Left cardiac atrium (tissue), 4 donors: ENCODE measurements around the gene AXIN2. TPM values are rescaled to one million over a fixed set of nuclear protein-coding genes. Genes with fewer than 3 reads are reported as not detected.

Source experiments
- ATAC-seq, 2 donors: fragments of 200-7000 bp; cut with Tn5 transposase; one replicate each; pipeline ENCODE4 v1.9.1; 2020; ENCODE audit warnings: mild to moderate bottlenecking in 2 of 2, moderate library complexity in 2 of 2
- DNase-seq: peaks from one replicate; pipeline ENCODE4 v3.0.0-alpha.2; 2020
- intact Hi-C, 2 donors: fragments of 100-400 bp; cut with DNase I; formaldehyde crosslinking; loops; one replicate each; pipeline versions ENCODE4 v1.14.1 to v1.15.1; 2022 to 2023
- long read RNA-seq: library from polyadenylated mRNA; unstranded; transcript quantifications from one replicate; pipeline ENCODE4 v2.0.0, GENCODE V29; 2021
- total RNA-seq, 2 donors: library from RNA; stranded (reverse); fragmentation: NEBNext Ultra II Directional; extraction: Animal tissue kit (Norgen Biotek cat#: 25700); gene quantifications; one replicate each; pipeline ENCODE4 v1.2.1, GENCODE V29; 2021
- donor health status: DM: no; HTN: yes; CAD: no.
- donor health status: DM: no; HTN: yes; CAD: no; lungs with severe emphysema.
- donor health status: DM: yes; HTN: yes; CAD: no.
- donor health status: Dilated cardiomyopathy.

Gene AXIN2, protein sequence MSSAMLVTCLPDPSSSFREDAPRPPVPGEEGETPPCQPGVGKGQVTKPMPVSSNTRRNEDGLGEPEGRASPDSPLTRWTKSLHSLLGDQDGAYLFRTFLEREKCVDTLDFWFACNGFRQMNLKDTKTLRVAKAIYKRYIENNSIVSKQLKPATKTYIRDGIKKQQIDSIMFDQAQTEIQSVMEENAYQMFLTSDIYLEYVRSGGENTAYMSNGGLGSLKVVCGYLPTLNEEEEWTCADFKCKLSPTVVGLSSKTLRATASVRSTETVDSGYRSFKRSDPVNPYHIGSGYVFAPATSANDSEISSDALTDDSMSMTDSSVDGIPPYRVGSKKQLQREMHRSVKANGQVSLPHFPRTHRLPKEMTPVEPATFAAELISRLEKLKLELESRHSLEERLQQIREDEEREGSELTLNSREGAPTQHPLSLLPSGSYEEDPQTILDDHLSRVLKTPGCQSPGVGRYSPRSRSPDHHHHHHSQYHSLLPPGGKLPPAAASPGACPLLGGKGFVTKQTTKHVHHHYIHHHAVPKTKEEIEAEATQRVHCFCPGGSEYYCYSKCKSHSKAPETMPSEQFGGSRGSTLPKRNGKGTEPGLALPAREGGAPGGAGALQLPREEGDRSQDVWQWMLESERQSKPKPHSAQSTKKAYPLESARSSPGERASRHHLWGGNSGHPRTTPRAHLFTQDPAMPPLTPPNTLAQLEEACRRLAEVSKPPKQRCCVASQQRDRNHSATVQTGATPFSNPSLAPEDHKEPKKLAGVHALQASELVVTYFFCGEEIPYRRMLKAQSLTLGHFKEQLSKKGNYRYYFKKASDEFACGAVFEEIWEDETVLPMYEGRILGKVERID
- total RNA-seq, result 10 to 100 TPM; 16.4 to 28.5 TPM
- long read RNA-seq, partial matches to known transcripts, result 5 of 6 reads
- long read RNA-seq, other reads (novel, unspliced or antisense), result 1 of 6 reads

GRCh38 chr17:65561452-65562205 is at the start of gene AXIN2:
Gene AXIN2, minus strand, starts transcription at chr17:65561648. Its CDS starts 3,028 bp downstream, at chr17:65558620.
- intact Hi-C loops, result no loop called here
- ATAC-seq (peak; percentile 85 to 93), DNase-seq (peak; percentile 93)

GRCh38 chr17:65609749-65610148 is 48.3 kb upstream of the AXIN2 start:
- no peak for DNase-seq
- intact Hi-C loops, result no loop called here

GRCh38 chr17:65609286-65609685 is 47.8 kb upstream of the AXIN2 start:
- DNase-seq, result no peak
- ATAC-seq, result no peak
- intact Hi-C loops, result no loop called here

More at GRCh38 chr17:65609749-65610148, 48.3 kb upstream of the AXIN2 start:
- ATAC-seq, result peak in 1 of 2 donors; percentile 59

DNA sequence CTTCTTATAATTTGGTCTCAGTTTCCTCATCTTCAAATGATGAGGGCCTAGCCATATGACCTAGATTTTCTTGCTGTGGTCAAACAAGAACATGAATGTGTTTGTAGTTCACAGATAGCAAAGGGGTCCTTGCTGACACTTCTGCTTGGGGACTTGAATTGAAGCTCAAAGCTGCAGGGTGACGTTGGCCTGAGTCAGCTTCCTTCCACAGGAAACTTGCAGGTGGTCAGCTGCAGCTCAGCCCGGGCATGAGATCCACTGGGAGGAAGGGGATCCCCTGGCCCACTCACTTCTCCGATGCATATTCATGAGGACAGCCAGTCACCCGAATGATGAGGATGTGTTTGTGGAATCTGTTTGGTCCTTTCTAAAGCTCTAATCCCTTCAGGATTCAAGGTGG is 42.6 kb upstream of the AXIN2 start:
- ATAC-seq (no peak), DNase-seq (no peak)
- intact Hi-C loops, result no loop called here

GRCh38 chr17:65601881-65602280 is 40.4 kb upstream of the AXIN2 start:
- intact Hi-C loops, result no loop called here
- ATAC-seq (no peak), DNase-seq (no peak)

DNA sequence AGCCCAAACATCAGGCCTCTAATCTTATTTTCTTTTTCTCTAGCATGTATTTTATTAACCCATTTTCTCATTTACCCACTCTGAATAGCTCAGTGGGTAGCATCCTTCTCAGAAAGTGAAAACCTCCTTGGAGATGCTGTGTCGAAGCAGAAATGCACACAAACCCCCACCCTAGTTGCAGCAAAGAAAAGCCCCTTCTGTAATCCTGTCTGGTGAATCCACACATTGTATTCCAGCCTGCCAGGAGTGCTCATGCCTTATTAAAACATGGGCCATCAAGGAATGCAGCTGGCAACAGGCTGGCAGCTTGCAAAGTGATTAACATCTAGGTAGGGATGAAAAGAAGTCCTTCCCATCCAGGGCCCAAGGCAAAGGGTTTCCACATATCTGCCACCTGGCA is 39.7 kb upstream of the AXIN2 start:
- intact Hi-C loops, result no loop called here
- no peak for ATAC-seq

DNA sequence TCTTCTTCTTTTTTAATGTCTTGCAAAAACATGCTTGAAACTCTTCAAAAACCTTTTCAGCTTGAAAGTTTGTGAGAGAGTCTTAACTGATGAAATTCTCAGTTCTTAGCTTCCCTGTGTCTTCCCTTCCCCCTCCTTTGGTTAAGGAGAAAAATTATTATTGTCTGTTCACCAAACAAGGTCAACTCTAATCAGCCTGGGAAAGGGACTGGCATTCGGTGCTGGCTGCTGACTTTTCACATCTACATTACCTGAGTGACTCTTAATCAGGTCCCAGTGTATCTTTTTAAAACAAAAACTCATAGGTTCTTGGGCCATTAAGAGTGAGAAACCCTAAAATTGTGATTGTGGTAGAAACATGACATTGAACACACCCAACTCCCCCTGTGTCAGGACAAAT is 39.1 kb upstream of the AXIN2 start:
- DNase-seq (no peak), ATAC-seq (no peak)
- intact Hi-C loops, result no loop called here

More for the DNA sequence above, 39.7 kb upstream of the AXIN2 start:
- DNase-seq, result no peak

DNA sequence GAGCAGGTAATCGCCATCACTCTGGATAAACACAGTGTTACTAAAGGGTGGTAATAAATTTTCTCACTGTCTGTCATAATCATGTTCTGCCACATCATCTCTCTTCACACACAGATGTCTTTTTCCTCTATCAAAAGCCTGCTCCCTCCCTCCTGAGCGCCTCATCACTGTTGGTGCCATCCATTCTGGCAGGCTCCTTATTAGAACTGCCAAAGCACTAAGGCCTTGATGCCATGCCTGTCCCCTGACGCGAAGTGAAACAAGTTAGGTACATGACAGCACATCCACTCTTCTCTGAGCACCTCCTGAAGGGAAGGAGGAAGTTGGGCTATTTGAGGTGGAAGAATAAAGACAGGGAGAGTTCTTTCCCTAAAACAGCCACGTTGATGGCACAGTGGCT is 38.2 kb upstream of the AXIN2 start:
- no peak for DNase-seq
- intact Hi-C loops, result no loop called here
- peak in 1 of 2 donors; percentile 30 for ATAC-seq

DNA sequence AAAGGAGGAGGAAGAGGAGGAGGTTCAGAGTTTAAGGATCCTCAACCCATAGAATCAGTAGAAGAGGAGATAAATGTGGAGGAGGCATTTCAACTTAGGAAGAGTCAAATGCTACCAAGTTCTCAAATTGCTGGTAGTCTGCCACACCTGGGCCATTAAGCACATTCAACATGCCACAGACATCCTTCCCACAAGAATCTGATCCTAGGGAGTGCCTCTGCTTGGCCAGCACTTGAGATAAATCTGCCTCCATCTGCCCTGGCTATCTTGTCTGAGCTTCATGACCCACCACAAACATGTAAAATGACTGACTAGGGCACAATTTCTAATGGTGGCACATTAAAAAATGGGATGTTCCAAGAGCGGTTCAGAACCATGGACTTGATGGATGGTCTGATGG is 37.3 kb upstream of the AXIN2 start:
- intact Hi-C loops, result no loop called here
- DNase-seq (no peak), ATAC-seq (no peak)

DNA sequence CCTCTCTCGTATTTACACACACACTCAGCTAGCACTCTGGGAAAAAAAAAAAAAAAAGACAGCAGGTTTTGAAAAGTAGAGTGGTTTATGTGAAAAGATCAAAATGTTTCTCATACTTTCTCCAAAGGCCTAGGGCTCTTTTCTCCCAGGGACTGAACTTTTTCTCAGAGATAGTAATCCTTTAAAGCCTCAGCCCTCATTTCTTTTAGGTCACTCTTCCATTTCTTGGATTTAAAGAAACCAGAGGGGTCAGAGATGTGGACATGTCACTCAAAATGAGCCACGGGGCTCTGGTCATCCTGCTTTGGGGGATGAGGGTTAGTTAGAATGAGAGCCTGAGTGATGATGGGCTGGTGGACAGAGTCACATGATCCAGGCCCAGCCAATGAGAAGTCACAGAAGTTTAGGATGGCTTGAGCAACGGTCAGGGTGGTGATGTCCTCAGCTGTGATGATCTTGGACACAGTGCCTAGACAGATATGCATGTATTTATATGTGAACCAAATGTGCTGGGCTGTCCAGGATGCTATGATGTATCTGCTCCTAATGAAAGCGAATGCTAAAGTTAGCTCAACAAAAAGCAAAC is 33.7 kb upstream of the AXIN2 start:
- no peak for ATAC-seq
- intact Hi-C loops, result no loop called here
- no peak for DNase-seq

DNA sequence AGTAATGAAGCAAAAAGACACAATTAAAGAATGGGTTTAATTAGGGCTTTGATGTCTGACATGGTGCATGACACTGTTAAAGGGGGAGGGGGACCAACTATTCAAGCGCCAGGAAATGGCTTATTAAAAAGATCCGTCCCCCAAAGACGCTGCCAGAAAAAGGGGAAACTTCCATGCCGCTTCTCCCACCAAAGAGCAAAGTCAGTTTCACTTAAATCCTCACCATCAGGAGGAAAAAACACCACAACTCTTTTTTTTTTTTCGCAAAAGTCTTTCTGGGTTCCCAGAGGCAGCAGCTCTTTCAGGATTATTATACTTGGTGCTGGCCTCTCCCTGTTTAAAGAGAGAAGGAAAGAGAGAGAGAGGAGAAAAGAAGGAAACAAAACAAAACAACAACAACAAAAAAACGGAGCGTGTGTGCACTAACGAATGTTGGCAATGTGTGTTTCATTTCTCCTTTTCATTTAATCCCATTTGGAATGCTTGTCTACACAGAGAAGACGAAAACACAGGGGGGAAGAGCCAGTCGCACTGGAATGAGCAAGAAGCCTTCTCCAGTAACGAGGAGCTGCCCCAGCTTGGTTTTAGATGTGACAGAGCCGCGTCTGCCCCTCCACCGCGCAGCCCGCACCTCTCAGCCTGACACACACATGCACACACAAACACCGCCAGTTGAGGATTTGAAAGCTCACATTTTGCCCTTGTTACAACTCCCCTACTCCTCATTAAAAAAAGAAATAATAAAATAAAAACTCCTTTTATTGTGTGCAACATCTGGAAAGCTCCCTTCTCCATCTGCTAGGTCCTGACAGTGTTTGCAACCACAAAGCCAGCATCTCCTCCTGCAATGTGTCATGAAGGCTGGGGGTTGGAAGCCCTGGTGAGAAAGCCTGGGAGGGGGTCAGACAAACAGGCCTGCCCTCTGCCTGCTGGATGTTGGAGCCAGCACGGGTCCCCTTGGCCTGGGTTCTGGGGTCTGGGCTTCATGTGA is 32.7 kb upstream of the AXIN2 start:
- DNase-seq (no peak), ATAC-seq (peak in 1 of 2 donors; percentile 40)
- intact Hi-C loops, result no loop called here

DNA sequence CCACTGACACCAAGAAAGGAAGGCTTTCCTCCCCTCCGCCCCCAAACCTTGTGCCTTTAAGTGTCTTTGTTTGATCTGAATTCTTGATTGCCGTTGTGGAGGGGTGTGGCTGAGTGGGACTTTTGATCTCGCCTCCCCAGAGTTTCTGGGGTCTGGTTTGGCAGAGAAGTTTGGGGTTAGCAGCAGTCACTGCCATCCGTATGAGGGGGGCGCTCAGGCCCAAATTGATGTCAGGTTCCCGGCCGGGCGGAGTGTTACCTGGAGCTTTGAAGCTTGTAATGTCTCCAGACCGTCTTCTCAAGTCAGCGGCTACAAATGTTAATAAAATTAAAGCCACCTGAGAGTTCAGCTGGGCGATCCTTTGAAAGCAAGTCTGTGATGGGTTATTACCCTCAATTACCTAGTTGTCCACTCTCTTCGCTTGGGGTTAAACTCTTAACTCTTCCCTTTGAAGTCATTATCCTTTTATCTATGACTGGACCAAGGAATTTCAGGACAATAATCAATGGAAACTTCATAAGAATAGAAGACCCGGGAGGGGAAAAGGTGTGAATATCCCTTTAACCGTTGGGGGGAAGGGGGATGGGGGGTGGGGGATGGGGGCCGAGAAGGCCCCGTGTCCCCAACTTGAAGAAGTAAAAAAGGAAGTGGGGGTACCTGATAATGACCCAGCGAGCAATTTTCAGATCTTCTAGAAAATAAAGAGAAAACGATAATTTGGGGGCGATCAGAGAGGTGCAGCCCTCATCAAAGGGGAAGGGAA is 31.8 kb upstream of the AXIN2 start:
- no peak for ATAC-seq
- intact Hi-C loops, result no loop called here
- DNase-seq, result no peak

DNA sequence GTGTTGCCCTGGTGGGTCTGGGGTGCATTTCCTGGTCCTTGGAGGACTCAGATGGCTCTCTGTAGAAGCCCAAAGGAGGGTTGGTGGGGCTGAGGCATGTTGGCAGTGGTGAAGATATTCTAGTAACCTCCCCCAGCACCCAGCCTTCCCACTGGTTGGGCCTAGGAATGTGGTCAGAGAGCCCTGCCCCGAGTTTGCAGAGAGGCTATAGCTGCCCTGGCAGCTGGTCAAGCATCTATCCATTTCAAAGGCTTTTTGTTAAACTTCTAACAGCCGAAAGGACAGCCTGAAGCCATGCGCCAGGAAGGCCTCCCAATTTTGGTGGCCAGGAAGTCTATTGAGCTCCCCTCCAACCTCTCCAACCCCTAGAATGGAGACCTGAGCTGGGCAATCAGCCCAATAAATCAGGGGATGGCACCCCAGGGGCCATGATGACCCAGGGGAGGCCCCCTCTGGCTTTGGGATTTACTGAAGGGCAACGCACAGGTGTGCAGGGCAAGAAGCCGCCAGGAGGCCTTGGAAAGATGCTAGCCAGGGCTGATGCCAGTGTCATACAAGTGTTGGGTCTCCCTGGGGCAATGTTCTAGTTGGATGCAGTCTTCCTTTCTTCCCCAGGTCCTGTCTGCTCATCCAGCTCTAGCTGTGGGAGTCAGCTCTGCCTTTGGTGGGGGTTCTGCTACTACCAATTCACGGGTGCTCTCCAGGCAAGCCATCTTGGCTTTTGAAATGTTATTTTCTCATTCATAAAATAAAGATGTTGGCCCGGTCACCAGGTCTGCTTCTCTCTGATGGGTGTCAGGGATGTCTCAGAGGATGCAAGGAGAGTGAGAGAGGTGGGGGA is 30.9 kb upstream of the AXIN2 start:
- ATAC-seq (no peak), DNase-seq (no peak)
- intact Hi-C loops, result no loop called here

DNA sequence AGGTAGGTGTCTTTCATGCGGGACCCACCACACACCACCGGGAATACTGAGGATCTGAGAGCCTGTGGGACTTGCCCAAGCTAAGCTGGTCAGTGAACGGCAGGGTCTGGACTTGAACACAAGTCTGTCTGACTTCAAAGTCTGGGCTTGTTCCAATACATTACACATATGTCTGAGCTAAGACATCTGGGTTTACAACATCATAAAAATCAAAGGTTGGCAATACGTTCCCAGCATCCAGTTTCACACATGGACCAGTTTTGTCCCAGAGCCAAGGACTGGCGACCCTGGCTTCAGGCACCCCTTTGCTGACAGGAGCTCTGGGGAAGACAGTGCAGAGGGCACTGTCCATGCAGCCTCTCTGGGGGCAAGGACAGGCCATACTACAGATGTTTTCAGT is 27.9 kb upstream of the AXIN2 start:
- DNase-seq (no peak), ATAC-seq (no peak)
- intact Hi-C loops, result no loop called here

DNA sequence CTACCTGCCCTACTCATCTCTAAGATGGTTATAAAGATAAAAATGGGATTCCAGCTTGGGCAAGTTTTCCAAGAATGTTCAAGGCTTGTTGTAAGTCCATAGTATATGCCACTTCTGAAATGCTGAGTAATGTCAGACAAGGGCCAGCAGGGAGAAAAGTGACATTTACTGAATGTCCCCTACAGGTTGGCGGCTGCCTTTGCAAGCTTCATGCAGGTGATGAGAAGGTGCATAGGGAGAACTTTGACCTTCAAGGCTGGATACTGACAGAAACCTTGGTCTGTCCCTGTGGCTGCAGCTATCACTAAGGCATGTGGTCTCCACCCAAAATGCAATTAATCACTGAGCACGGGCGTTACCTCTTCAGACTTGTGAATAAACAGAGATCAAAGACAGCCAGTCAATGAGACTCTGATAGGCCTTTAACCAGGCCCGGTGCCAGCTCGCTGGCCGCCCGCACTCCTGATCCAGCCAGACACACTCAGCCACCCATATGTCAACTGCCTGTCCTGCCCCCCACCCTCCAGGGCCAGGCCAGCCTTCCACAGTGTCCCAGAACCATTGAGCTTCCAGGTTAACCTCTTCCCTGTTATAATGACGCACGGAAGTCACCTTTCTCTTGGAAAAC is 26.8 kb upstream of the AXIN2 start:
- peak; percentile 63 for DNase-seq
- ATAC-seq, result peak; percentile 64 to 81
- intact Hi-C loops, result no loop called here
